A549 treated with AZD9567 at 1 μM for 4 hours (cell line): ENCODE measurements around the gene DCAF8L1. TPM values are rescaled to one million over a fixed set of nuclear protein-coding genes. Genes with fewer than 3 reads are reported as not detected.

ENCODE experiments used
- total RNA-seq: library from RNA; stranded (reverse); fragments of 200-300 nt; extraction: Qiagen RNA extraction; gene quantifications from 5 replicates; pipeline ENCODE4 v1.2.3, GENCODE V29; 2022; ENCODE audit not compliant: insufficient read depth

Gene DCAF8L1
- total RNA-seq: not detected in 5 replicates

GRCh38 chrX:27981349-27981748, at the start of gene DCAF8L1:
Gene DCAF8L1, minus strand, starts transcription at chrX:27981449. Its CDS starts 115 bp downstream, at chrX:27981334.

Other genes with a start within 250 kb of the DCAF8L1 start
- gene MAGEB10, start 173.5 kb downstream of the DCAF8L1 start, total RNA-seq: not detected in 5 replicates